ENCODE results near the gene RPP25L.

RPP25L gene

GRCh38 chr9:34575241-34575640 lies 36.7 kb downstream of the RPP25L start:
- ChIA-PET CTCF (interaction anchor here (1.0 to 1.3 kb wide), 3 partner anchors 10 to 27 kb away, joined by 3 to 4 read pairs (median 4); no protein-coding TSS in a partner anchor), POLR2A (no interaction called here)
- peaks cover 0 to 58% (median 31%) of the 10 kb centered on the region in 5 experiments for H3K27me3 ChIP-seq (replicated peaks in 2 of 5; ENCODE audit: control insufficient read depth in 4 of 5, insufficient read depth in 5 of 5, low read length in 4 of 5)
- no peak overlapping the region for H3K27ac ChIP-seq (ENCODE audit: insufficient read depth in 1 of 2, low read depth in 1 of 2, low read length in 2 of 2, poor library complexity in 1 of 2, severe bottlenecking in 2 of 2)
- no peak for DNase-seq
- H3K9me3 ChIP-seq (ENCODE audit: control extremely low read depth in 1 of 5, control insufficient read depth in 4 of 5, insufficient read depth in 2 of 5, low read depth in 1 of 5, low read length in 4 of 5), result no peaks in the 10 kb centered on the region
- no peaks in the 10 kb centered on the region for H3K36me3 ChIP-seq (ENCODE audit: control insufficient read depth in 4 of 4, insufficient read depth in 4 of 4, low read length in 3 of 4)
- 48% methylated on average over 7 of the region's 8 CpGs for WGBS (ENCODE audit: insufficient coverage)
- peaks cover 0 to 11% (median 8%) of the 10 kb centered on the region in 4 experiments for H3K4me1 ChIP-seq (ENCODE audit: control extremely low read depth in 1 of 4, control insufficient read depth in 4 of 4, insufficient read depth in 4 of 4, low read length in 3 of 4)
- no peak overlapping the region for H3K4me3 ChIP-seq (ENCODE audit: control insufficient read depth in 1 of 7, extremely low read depth in 1 of 7, insufficient read depth in 4 of 7, low read depth in 2 of 7, low read length in 6 of 7)

DNA sequence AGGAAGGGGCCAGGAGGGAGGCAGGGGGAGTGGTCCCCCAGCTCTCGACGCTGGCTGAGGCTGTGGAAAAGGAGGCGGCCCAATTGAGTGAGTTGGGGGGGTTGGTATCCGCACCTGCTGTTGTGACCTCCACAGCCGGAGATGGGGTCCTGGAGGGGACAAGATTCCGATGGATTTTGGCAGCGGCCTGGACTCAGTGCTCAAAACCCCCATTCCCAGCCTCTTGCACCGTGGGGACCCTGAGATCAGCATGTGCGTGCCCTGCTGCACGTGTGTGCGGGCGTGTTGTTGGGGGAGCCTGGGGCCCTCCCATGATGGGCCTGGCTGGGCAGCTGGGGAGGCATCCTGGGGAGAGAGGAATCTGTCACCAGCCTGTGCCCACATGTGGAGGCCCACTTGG lies 37.3 kb downstream of the RPP25L start:
- H3K36me3 ChIP-seq (ENCODE audit: control insufficient read depth in 4 of 4, insufficient read depth in 4 of 4, low read length in 3 of 4), result no peaks in the 10 kb centered on the region
- peaks cover 0 to 53% (median 36%) of the 10 kb centered on the region in 5 experiments for H3K27me3 ChIP-seq (replicated peaks in 2 of 5; ENCODE audit: control insufficient read depth in 4 of 5, insufficient read depth in 5 of 5, low read length in 4 of 5)
- no peak overlapping the region for H3K4me3 ChIP-seq (ENCODE audit: control insufficient read depth in 1 of 7, extremely low read depth in 1 of 7, insufficient read depth in 4 of 7, low read depth in 2 of 7, low read length in 6 of 7)
- WGBS (ENCODE audit: insufficient coverage), result 98% methylated on average over 12 of the region's 12 CpGs
- no peaks in the 10 kb centered on the region for H3K9me3 ChIP-seq (ENCODE audit: control extremely low read depth in 1 of 5, control insufficient read depth in 4 of 5, insufficient read depth in 2 of 5, low read depth in 1 of 5, low read length in 4 of 5)
- H3K27ac ChIP-seq (ENCODE audit: insufficient read depth in 1 of 2, low read depth in 1 of 2, low read length in 2 of 2, poor library complexity in 1 of 2, severe bottlenecking in 2 of 2), result no peak overlapping the region
- peaks cover 0 to 11% (median 8%) of the 10 kb centered on the region in 4 experiments for H3K4me1 ChIP-seq (ENCODE audit: control extremely low read depth in 1 of 4, control insufficient read depth in 4 of 4, insufficient read depth in 4 of 4, low read length in 3 of 4)
- ChIA-PET POLR2A (no interaction called here), CTCF (interaction anchor here (0.7 to 1.4 kb wide), 2 partner anchors 8 to 11 kb away, joined by 3 to 4 read pairs; no protein-coding TSS in a partner anchor)
- DNase-seq, result no peak

- Histone ChIP-seq H3K27me3 (replicated peaks in 2 of 5; ENCODE audit: control insufficient read depth in 4 of 5, insufficient read depth in 5 of 5, low read length in 4 of 5) (peaks cover 0 to 48% (median 34%) of the 10 kb centered on the region in 5 experiments), H3K36me3 (ENCODE audit: control insufficient read depth in 4 of 4, insufficient read depth in 4 of 4, low read length in 3 of 4) (no peaks in the 10 kb centered on the region)
- CTCF ChIA-PET, result interaction anchor here (0.7 to 1.4 kb wide), 3 partner anchors 9 to 18 kb away, joined by 3 to 4 read pairs (median 4); no protein-coding TSS in a partner anchor
These were observed 38.1 kb downstream of the RPP25L start for GRCh38 chr9:34573599-34574325.

GRCh38 chr9:34572628-34573027 lies 39.3 kb downstream of the RPP25L start:
- H3K4me1 ChIP-seq (ENCODE audit: control extremely low read depth in 1 of 4, control insufficient read depth in 4 of 4, insufficient read depth in 4 of 4, low read length in 3 of 4), result peaks cover 0 to 2% (median 0%) of the 10 kb centered on the region in 4 experiments
- POLR2A ChIA-PET, result no interaction called here
- no peaks in the 10 kb centered on the region for H3K9me3 ChIP-seq (ENCODE audit: control extremely low read depth in 1 of 5, control insufficient read depth in 4 of 5, insufficient read depth in 2 of 5, low read depth in 1 of 5, low read length in 4 of 5)
- 96% methylated on average over 6 of the region's 6 CpGs for WGBS (ENCODE audit: insufficient coverage)
- H3K36me3 ChIP-seq (ENCODE audit: control insufficient read depth in 4 of 4, insufficient read depth in 4 of 4, low read length in 3 of 4), result no peaks in the 10 kb centered on the region
- DNase-seq, result no peak
- CTCF ChIA-PET, result interaction anchor here (1.1 kb wide), 1 partner anchor 19 kb away, joined by 4 read pairs; no protein-coding TSS in a partner anchor
- no peak overlapping the region for H3K27ac ChIP-seq (ENCODE audit: insufficient read depth in 1 of 2, low read depth in 1 of 2, low read length in 2 of 2, poor library complexity in 1 of 2, severe bottlenecking in 2 of 2)
- no peak overlapping the region for H3K4me3 ChIP-seq (ENCODE audit: control insufficient read depth in 1 of 7, extremely low read depth in 1 of 7, insufficient read depth in 4 of 7, low read depth in 2 of 7, low read length in 6 of 7)
- peaks cover 0 to 49% (median 28%) of the 10 kb centered on the region in 5 experiments for H3K27me3 ChIP-seq (replicated peaks in 2 of 5; ENCODE audit: control insufficient read depth in 4 of 5, insufficient read depth in 5 of 5, low read length in 4 of 5)

More at GRCh38 chr9:34573599-34574325, 38.1 kb downstream of the RPP25L start:
- peaks cover 0 to 11% (median 7%) of the 10 kb centered on the region in 4 experiments for H3K4me1 ChIP-seq (ENCODE audit: control extremely low read depth in 1 of 4, control insufficient read depth in 4 of 4, insufficient read depth in 4 of 4, low read length in 3 of 4)
- POLR2A ChIA-PET, result no interaction called here
- no peak overlapping the region for H3K4me3 ChIP-seq (ENCODE audit: control insufficient read depth in 1 of 7, extremely low read depth in 1 of 7, insufficient read depth in 4 of 7, low read depth in 2 of 7, low read length in 6 of 7)
- no peak overlapping the region for H3K27ac ChIP-seq (ENCODE audit: insufficient read depth in 1 of 2, low read depth in 1 of 2, low read length in 2 of 2, poor library complexity in 1 of 2, severe bottlenecking in 2 of 2)
- 98% methylated on average over 16 of the region's 17 CpGs for WGBS (ENCODE audit: insufficient coverage)
- H3K9me3 ChIP-seq (ENCODE audit: control extremely low read depth in 1 of 5, control insufficient read depth in 4 of 5, insufficient read depth in 2 of 5, low read depth in 1 of 5, low read length in 4 of 5), result no peaks in the 10 kb centered on the region
- no peak for DNase-seq

- peaks cover 0 to 49% (median 28%) of the 10 kb centered on the region in 5 experiments for H3K27me3 ChIP-seq (replicated peaks in 2 of 5; ENCODE audit: control insufficient read depth in 4 of 5, insufficient read depth in 5 of 5, low read length in 4 of 5)
- no peaks in the 10 kb centered on the region for H3K36me3 ChIP-seq (ENCODE audit: control insufficient read depth in 4 of 4, insufficient read depth in 4 of 4, low read length in 3 of 4)
- no peak for DNase-seq
- ChIA-PET CTCF (no interaction called here), POLR2A (no interaction called here)
- no peaks in the 10 kb centered on the region for H3K9me3 ChIP-seq (ENCODE audit: control extremely low read depth in 1 of 5, control insufficient read depth in 4 of 5, insufficient read depth in 2 of 5, low read depth in 1 of 5, low read length in 4 of 5)
- no peak overlapping the region for H3K4me3 ChIP-seq (ENCODE audit: control insufficient read depth in 1 of 7, extremely low read depth in 1 of 7, insufficient read depth in 4 of 7, low read depth in 2 of 7, low read length in 6 of 7)
- H3K4me1 ChIP-seq (ENCODE audit: control extremely low read depth in 1 of 4, control insufficient read depth in 4 of 4, insufficient read depth in 4 of 4, low read length in 3 of 4), result no peaks in the 10 kb centered on the region
- no peak overlapping the region for H3K27ac ChIP-seq (ENCODE audit: insufficient read depth in 1 of 2, low read depth in 1 of 2, low read length in 2 of 2, poor library complexity in 1 of 2, severe bottlenecking in 2 of 2)
These were observed 39.8 kb downstream of the RPP25L start for GRCh38 chr9:34572092-34572491.

- no peak overlapping the region for H3K4me3 ChIP-seq (ENCODE audit: control insufficient read depth in 1 of 7, extremely low read depth in 1 of 7, insufficient read depth in 4 of 7, low read depth in 2 of 7, low read length in 6 of 7)
- ChIA-PET CTCF (interaction anchor here (1.3 kb wide), 1 partner anchor 20 kb away, joined by 5 read pairs; no protein-coding TSS in a partner anchor), POLR2A (interaction anchor here (0.7 kb wide), 1 partner anchor 144 kb away, joined by 5 read pairs; no protein-coding TSS in a partner anchor)
- no peaks in the 10 kb centered on the region for H3K36me3 ChIP-seq (ENCODE audit: control insufficient read depth in 4 of 4, insufficient read depth in 4 of 4, low read length in 3 of 4)
- H3K27me3 ChIP-seq (replicated peaks in 2 of 5; ENCODE audit: control insufficient read depth in 4 of 5, insufficient read depth in 5 of 5, low read length in 4 of 5), result peaks cover 0 to 47% (median 26%) of the 10 kb centered on the region in 5 experiments
- H3K4me1 ChIP-seq (ENCODE audit: control extremely low read depth in 1 of 4, control insufficient read depth in 4 of 4, insufficient read depth in 4 of 4, low read length in 3 of 4), result no peaks in the 10 kb centered on the region
- H3K9me3 ChIP-seq (ENCODE audit: control extremely low read depth in 1 of 5, control insufficient read depth in 4 of 5, insufficient read depth in 2 of 5, low read depth in 1 of 5, low read length in 4 of 5), result no peaks in the 10 kb centered on the region
- no peak for DNase-seq
- no peak overlapping the region for H3K27ac ChIP-seq (ENCODE audit: insufficient read depth in 1 of 2, low read depth in 1 of 2, low read length in 2 of 2, poor library complexity in 1 of 2, severe bottlenecking in 2 of 2)
- 85% methylated on average over 3 of the region's 12 CpGs for WGBS (ENCODE audit: insufficient coverage)
These were observed 40.5 kb downstream of the RPP25L start for GRCh38 chr9:34571481-34571810.

DNA sequence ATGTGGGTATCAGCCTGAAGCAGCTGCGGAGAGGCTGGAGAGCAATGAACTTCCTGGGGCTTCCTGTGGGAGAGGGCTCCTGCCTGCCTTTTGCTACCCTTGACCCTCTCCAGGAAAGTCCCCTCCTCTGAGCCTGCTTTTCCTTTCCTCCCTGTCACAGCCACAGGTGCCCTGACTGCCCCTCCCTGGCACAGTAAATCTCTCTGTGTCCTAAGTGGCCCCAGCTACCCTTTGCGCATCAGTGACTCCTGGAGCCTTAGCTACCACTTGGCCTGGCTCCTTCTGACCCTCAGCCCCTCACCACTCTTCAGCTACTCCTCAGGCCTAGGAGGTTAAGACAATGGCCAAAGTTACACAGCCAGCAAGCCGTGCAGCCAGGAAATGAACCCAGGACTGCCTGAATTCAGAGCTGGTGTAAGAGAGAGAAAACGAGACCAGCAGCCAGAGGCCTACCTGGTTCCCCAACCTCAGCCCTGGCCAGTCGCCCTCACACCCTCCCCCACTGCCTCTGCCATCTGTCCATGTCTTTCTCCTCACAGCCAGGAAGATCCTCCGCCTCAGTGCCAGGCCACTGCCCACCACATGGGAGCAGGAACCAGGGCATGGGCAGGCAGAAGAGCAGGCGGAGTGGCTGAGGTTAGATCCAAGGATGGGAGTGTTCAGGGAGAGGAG lies 41.0 kb downstream of the RPP25L start:
- H3K36me3 ChIP-seq (ENCODE audit: control insufficient read depth in 4 of 4, insufficient read depth in 4 of 4, low read length in 3 of 4), result no peaks in the 10 kb centered on the region
- 86% methylated on average over 2 of the region's 7 CpGs for WGBS (ENCODE audit: insufficient coverage)
- H3K9me3 ChIP-seq (ENCODE audit: control extremely low read depth in 1 of 5, control insufficient read depth in 4 of 5, insufficient read depth in 2 of 5, low read depth in 1 of 5, low read length in 4 of 5), result no peaks in the 10 kb centered on the region
- CTCF ChIA-PET, result interaction anchor here (1.3 kb wide), 1 partner anchor 21 kb away, joined by 5 read pairs; no protein-coding TSS in a partner anchor
- no peak overlapping the region for H3K27ac ChIP-seq (ENCODE audit: insufficient read depth in 1 of 2, low read depth in 1 of 2, low read length in 2 of 2, poor library complexity in 1 of 2, severe bottlenecking in 2 of 2)
- H3K4me1 ChIP-seq (ENCODE audit: control extremely low read depth in 1 of 4, control insufficient read depth in 4 of 4, insufficient read depth in 4 of 4, low read length in 3 of 4), result no peaks in the 10 kb centered on the region
- POLR2A ChIA-PET, result interaction anchor here (0.7 kb wide), 1 partner anchor 144 kb away, joined by 5 read pairs; no protein-coding TSS in a partner anchor
- H3K4me3 ChIP-seq (ENCODE audit: control insufficient read depth in 1 of 7, extremely low read depth in 1 of 7, insufficient read depth in 4 of 7, low read depth in 2 of 7, low read length in 6 of 7), result no peak overlapping the region
- DNase-seq, result no peak
- H3K27me3 ChIP-seq (replicated peaks in 2 of 5; ENCODE audit: control insufficient read depth in 4 of 5, insufficient read depth in 5 of 5, low read length in 4 of 5), result peaks cover 0 to 45% (median 22%) of the 10 kb centered on the region in 5 experiments
